Epithelial cell of proximal tubule (primary cell): Measurements from ENCODE around the gene GLI3. TPM values are rescaled to one million over a fixed set of nuclear protein-coding genes. Genes with fewer than 3 reads are reported as not detected.
A peak's percentile ranks its signal among the peaks of the same experiment; 100 is the strongest.

Experiments used
- DNase-seq: peaks from one replicate; pipeline ENCODE4 v3.0.0-alpha.2; 2011; ENCODE audit warnings: low read depth
- H3K4me3 ChIP-seq: 2 replicates; pipeline ENCODE4 v1.5.1; 2011; ENCODE audit warnings: low read depth, mild to moderate bottlenecking, low read length
- CTCF ChIP-seq: conservative IDR thresholded peaks from 2 replicates; pipeline ENCODE4 v1.5.1; 2012; ENCODE audit warnings: low read depth, mild to moderate bottlenecking, low read length
- total RNA-seq: library from RNA; depleted of rRNA; stranded (reverse); fragments of >200 nt; gene quantifications from 2 replicates; pipeline ENCODE4 v1.2.3, GENCODE V29; 2015

GLI3 gene
- total RNA-seq, 1 donor from 2014 or later: 2.6 TPM

GRCh38 chr7:42139751-42140150, 97.3 kb downstream of the GLI3 start:
- H3K4me3 ChIP-seq: no peak overlapping the region
- DNase-seq: no peak
- no peak for TF ChIP-seq CTCF

DNA sequence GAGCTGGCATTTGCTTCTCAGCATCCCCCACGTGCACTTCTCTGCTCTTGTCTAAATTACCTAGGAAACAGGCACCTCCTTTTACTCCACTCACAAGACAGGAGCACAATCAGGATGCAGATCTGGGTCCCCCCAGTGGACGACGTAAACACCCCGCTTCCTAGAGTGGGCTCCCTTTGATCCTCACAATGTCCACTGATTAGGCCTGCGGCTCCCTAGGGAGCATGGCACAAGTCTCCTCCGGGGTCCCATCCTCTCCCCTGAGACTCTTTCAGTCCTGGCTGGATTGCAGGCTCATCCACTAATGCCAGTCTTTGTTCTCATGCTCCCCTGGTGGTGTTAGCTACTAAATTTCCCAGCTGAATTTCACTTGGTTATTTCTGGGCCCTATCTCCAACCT, 98.3 kb downstream of the GLI3 start:
- no peak overlapping the region for H3K4me3 ChIP-seq
- DNase-seq: no peak
- peak; percentile 4 for TF ChIP-seq CTCF

DNA sequence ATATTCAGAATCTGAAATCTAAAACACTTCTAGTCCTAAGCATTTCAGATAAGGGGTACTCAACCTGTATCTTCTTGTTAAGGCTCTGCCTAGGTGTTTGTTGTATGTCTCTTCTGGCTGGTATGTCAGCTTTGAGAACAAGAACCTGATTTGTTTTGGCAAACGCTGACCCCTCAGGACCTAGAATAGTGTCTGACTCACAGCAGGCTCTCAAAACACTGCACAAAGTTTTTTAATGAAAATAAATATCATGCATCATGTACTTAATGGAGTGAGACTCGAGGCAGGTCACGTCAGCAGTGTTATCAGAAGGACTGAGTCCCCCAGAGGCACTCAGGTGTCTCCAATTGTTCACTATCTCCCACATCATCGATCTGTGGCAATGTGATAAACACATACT, 99.1 kb downstream of the GLI3 start:
- no peak for DNase-seq
- H3K4me3 ChIP-seq: no peak overlapping the region
- no peak for TF ChIP-seq CTCF

- TF ChIP-seq CTCF: no peak
- no peak overlapping the region for H3K4me3 ChIP-seq
- no peak for DNase-seq
Measured at GRCh38 chr7:42137431-42137830, 99.6 kb downstream of the GLI3 start.

GRCh38 chr7:42135728-42136127, 101.3 kb downstream of the GLI3 start:
- no peak for TF ChIP-seq CTCF
- DNase-seq: no peak

GRCh38 chr7:42134276-42134876, 102.6 kb downstream of the GLI3 start:
- no peak for DNase-seq
- TF ChIP-seq CTCF: no peak
- H3K4me3 ChIP-seq: no peak overlapping the region

More at GRCh38 chr7:42135728-42136127, 101.3 kb downstream of the GLI3 start:
- no peak overlapping the region for H3K4me3 ChIP-seq

GRCh38 chr7:42133321-42133720, 103.7 kb downstream of the GLI3 start:
- no peak for TF ChIP-seq CTCF
- H3K4me3 ChIP-seq: no peak overlapping the region
- DNase-seq: no peak
